HCT116 (cell line): Measurements from ENCODE around the gene DEFB112. TPM values are rescaled to one million over a fixed set of nuclear protein-coding genes. Genes with fewer than 3 reads are reported as not detected.

Experiments used
- ATAC-seq: fragments of 200-7000 bp; cut with Tn5 transposase; 2 replicates; pipeline ENCODE4 v1.9.1; 2020; ENCODE audit warnings: mild to moderate bottlenecking, moderate library complexity
- BruUV-seq: library from RNA; stranded (reverse); fragments of 400-500 nt; replicated peaks from 2 replicates; lab custom pipeline; 2021; lab: Mats Ljungman, UMichigan
- CTCF ChIA-PET: fragments of 300-600 bp; sonication (Branson Sonifier 250); formaldehyde crosslinking; loops from one replicate; lab custom pipeline; 2021; ENCODE audit warnings: antibody characterized with exemption; lab: Charles Lee
- POLR2A ChIA-PET: fragments of 300-600, 350-600 bp; sonication (Branson Sonifier 250); formaldehyde crosslinking; loops from one replicate; lab custom pipeline; 2021; ENCODE audit warnings: antibody characterized with exemption; lab: Charles Lee
- RAD21 ChIA-PET, 2 experiments: fragments of 300-600 bp; sonication (Branson Sonifier 250); formaldehyde crosslinking; loops; one replicate each; lab custom pipeline; 2023; ENCODE audit warnings: low total read pairs in 2 of 2; ENCODE audit not compliant: uncharacterized antibody in 2 of 2, unreplicated experiment in 2 of 2, low non-redundant PET in 1 of 2; lab: Charles Lee
- DNase-seq: peaks from one replicate; pipeline ENCODE4 v3.0.0-alpha.2; 2010; ENCODE audit warnings: low read depth, low spot score
- H2AFZ ChIP-seq: fragments of 200-600 bp; shearing (Covaris generic), sonication (generic); 2 replicates; pipeline ENCODE4 v1.6.1; 2017; ENCODE audit warnings: low read depth, mixed run types, mixed read lengths, antibody characterized with exemption, low read length; ENCODE audit not compliant: poor library complexity, severe bottlenecking
- H3K27ac ChIP-seq: 2 replicates; pipeline ENCODE4 v1.5.1; 2012; ENCODE audit warnings: low read depth, low read length
- H3K27me3 ChIP-seq: fragments of 200-600 bp; sonication (generic); 2 replicates; pipeline ENCODE4 v1.6.1; 2016; ENCODE audit warnings: mixed run types, low read length, mixed read lengths; ENCODE audit not compliant: insufficient read depth
- H3K36me3 ChIP-seq, 2 experiments: fragments of 200-500 bp in 1 of 2; fragments of 200-600 bp in 1 of 2; sonication (Bioruptor generic) in 1 of 2; sonication (generic) in 1 of 2; 2 replicates each; pipeline versions ENCODE4 v1.5.1 to v1.6.1; 2014 to 2016; ENCODE audit warnings: low read length in 2 of 2, inconsistent platforms in 1 of 2, mixed read lengths in 1 of 2, mixed run types in 1 of 2; ENCODE audit not compliant: insufficient read depth in 2 of 2, control insufficient read depth in 1 of 2
- H3K4me1 ChIP-seq, 2 experiments: fragments of 200-600 bp in 1 of 2; sonication (generic) in 1 of 2; 2 replicates each; pipeline versions ENCODE4 v1.5.1 to v1.6.1; 2012 to 2017; ENCODE audit warnings: low read length in 2 of 2, inconsistent platforms in 1 of 2, mild to moderate bottlenecking in 1 of 2, mixed read lengths in 1 of 2, mixed run types in 1 of 2, moderate library complexity in 1 of 2; ENCODE audit not compliant: insufficient read depth in 2 of 2, control insufficient read depth in 1 of 2
- H3K4me2 ChIP-seq: fragments of 200-600 bp; sonication (generic); 2 replicates; pipeline ENCODE4 v1.6.1; 2017; ENCODE audit warnings: mixed run types, low read length, mixed read lengths
- H3K4me3 ChIP-seq, 2 experiments: fragments of 200-600 bp in 1 of 2; sonication (generic) in 1 of 2; replicated peaks in 1 of 2; 2 replicates each; pipeline ENCODE4 v1.5.1; 2011 to 2016; ENCODE audit warnings: low read length in 2 of 2, control low read depth in 1 of 2, low read depth in 1 of 2, mild to moderate bottlenecking in 1 of 2, mixed read lengths in 1 of 2, mixed run types in 1 of 2
- H3K79me2 ChIP-seq: fragments of 200-600 bp; sonication (generic); 2 replicates; pipeline ENCODE4 v1.6.1; 2017; ENCODE audit warnings: mild to moderate bottlenecking, mixed run types, low read length, moderate library complexity, mixed read lengths; ENCODE audit not compliant: insufficient read depth
- H3K9ac ChIP-seq: fragments of 200-600 bp; sonication (generic); 2 replicates; pipeline ENCODE4 v1.6.1; 2016; ENCODE audit warnings: low read length, mixed read lengths
- H3K9me2 ChIP-seq: fragments of 200-600 bp; sonication (generic), shearing (Covaris generic); 2 replicates; pipeline ENCODE4 v1.6.1; 2017; ENCODE audit warnings: mixed run types, mild to moderate bottlenecking, moderate library complexity; ENCODE audit not compliant: insufficient read depth
- H3K9me3 ChIP-seq, 2 experiments: fragments of 200-500 bp in 1 of 2; fragments of 200-600 bp in 1 of 2; sonication (Bioruptor generic) in 1 of 2; sonication (generic) in 1 of 2; 2 replicates each; pipeline ENCODE4 v1.6.1; 2014 to 2017; ENCODE audit warnings: low read length in 2 of 2, mixed read lengths in 2 of 2, inconsistent platforms in 1 of 2, low read depth in 1 of 2, mild to moderate bottlenecking in 1 of 2, mixed run types in 1 of 2, moderate library complexity in 1 of 2; ENCODE audit not compliant: control insufficient read depth in 1 of 2, insufficient read depth in 1 of 2
- H4K20me1 ChIP-seq: fragments of 200-600 bp; sonication (generic), shearing (Covaris generic); 2 replicates; pipeline ENCODE4 v1.6.1; 2017; ENCODE audit warnings: mixed run types, mild to moderate bottlenecking, moderate library complexity; ENCODE audit not compliant: insufficient read depth
- CBX3 ChIP-seq: IDR thresholded peaks from 2 replicates; pipeline ENCODE4 v1.6.1; 2012; ENCODE audit warnings: low read depth
- EGR1 ChIP-seq: IDR thresholded peaks from 2 replicates; pipeline ENCODE4 v1.6.1; 2012; ENCODE audit warnings: low read depth
- ELF1 ChIP-seq: IDR thresholded peaks from 2 replicates; pipeline ENCODE4 v1.6.1; 2012; ENCODE audit warnings: low read depth, borderline replicate concordance
- EZH2 ChIP-seq: fragments of 200-600 bp; sonication (generic); IDR thresholded peaks from 2 replicates; pipeline ENCODE4 v1.6.1; 2017; ENCODE audit warnings: antibody characterized with exemption, mixed run types
- EZH2phosphoT487 ChIP-seq: fragments of 200-600 bp; IDR thresholded peaks from 2 replicates; pipeline ENCODE4 v1.6.1; 2018; ENCODE audit warnings: antibody characterized with exemption, borderline replicate concordance
- JUND ChIP-seq: IDR thresholded peaks from 2 replicates; pipeline ENCODE4 v1.6.1; 2012
- MAX ChIP-seq: IDR thresholded peaks from 2 replicates; pipeline ENCODE4 v1.6.1; 2012
- RAD21 ChIP-seq: IDR thresholded peaks from 2 replicates; pipeline ENCODE4 v1.6.1; 2012; ENCODE audit warnings: low read depth, mild to moderate bottlenecking
- REST ChIP-seq: IDR thresholded peaks from 2 replicates; pipeline ENCODE4 v1.6.1; 2012; ENCODE audit warnings: low read depth
- SIN3A ChIP-seq: IDR thresholded peaks from 2 replicates; pipeline ENCODE4 v1.6.1; 2012; ENCODE audit warnings: low read depth
- SP1 ChIP-seq: IDR thresholded peaks from 2 replicates; pipeline ENCODE4 v1.6.1; 2012; ENCODE audit warnings: low read depth
- SRF ChIP-seq: IDR thresholded peaks from 2 replicates; pipeline ENCODE4 v1.6.1; 2012; ENCODE audit warnings: low read depth
- TCF7L2 ChIP-seq: IDR thresholded peaks from 2 replicates; pipeline ENCODE4 v1.7.0; 2011; ENCODE audit warnings: borderline replicate concordance, inconsistent platforms; ENCODE audit not compliant: insufficient read depth, insufficient read length; ENCODE audit errors: extremely low read depth
- YY1 ChIP-seq: IDR thresholded peaks from 2 replicates; pipeline ENCODE4 v1.6.1; 2011; ENCODE audit warnings: low read length, low read depth, moderate library complexity, mild to moderate bottlenecking; ENCODE audit not compliant: insufficient replicate concordance; ENCODE audit errors: extremely low read depth
- ZFX ChIP-seq: fragments of 450-650 bp; IDR thresholded peaks from 2 replicates; pipeline ENCODE4 v1.6.1; 2017
- ZNF274 ChIP-seq: fragments of 200-500 bp; sonication (Bioruptor generic); IDR thresholded peaks from 2 replicates; pipeline ENCODE4 v1.6.1; 2014; ENCODE audit warnings: mild to moderate bottlenecking, low read depth, low read length, inconsistent platforms
- intact Hi-C: fragments of 100-400 bp; cut with micrococcal nuclease; formaldehyde crosslinking; loops from 2 replicates; pipeline ENCODE4 v1.10.0; 2022
- total RNA-seq: library from RNA; stranded (reverse); gene quantifications from one replicate; pipeline ENCODE4 v1.2.1, GENCODE V29; 2021; ENCODE audit not compliant: unreplicated experiment
- TF ChIP-seq, protein P1 (sequence below): IDR thresholded peaks from 2 replicates; pipeline ENCODE4 v1.6.1; 2011; ENCODE audit warnings: mild to moderate bottlenecking, low read length, moderate library complexity; ENCODE audit not compliant: insufficient replicate concordance; ENCODE audit errors: extremely low read depth
- TF ChIP-seq, protein P2 (sequence below), 3 experiments: fragments of 200-600 bp in 1 of 3; sonication (generic) in 1 of 3; IDR thresholded peaks in 2 of 3; conservative IDR thresholded peaks in 1 of 3; 2 replicates each; pipeline ENCODE4 v1.5.1; 2012 to 2017; ENCODE audit warnings: low read depth in 2 of 3, low read length in 2 of 3, antibody characterized with exemption in 1 of 3, borderline replicate concordance in 1 of 3, control low read depth in 1 of 3, mild to moderate bottlenecking in 1 of 3, mixed read lengths in 1 of 3, mixed run types in 1 of 3, moderate library complexity in 1 of 3; ENCODE audit not compliant: insufficient read depth in 1 of 3

The DEFB112 gene
- total RNA-seq, 1 experiment from 2014 or later = not detected

DNA sequence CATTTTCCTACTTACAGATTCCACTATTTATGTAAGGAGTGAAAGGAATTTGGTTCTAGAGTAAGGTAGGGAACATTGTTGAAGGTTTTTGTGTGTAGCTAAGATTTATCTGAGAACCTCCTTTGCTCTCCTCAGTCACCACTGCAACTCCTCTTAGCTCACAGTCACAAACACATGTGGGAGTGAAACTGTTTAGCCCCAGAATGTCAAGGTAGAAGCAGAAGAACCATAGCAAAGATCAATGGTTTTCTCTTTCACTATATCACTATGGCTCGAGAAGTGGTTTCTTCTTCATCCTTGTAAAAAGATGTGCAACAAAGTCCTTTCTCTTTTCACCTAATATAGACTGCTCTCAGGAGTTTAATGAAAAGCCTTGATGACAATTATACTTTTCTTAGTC is 6.5 kb upstream of the DEFB112 start (continued):
- TF ChIP-seq, protein P1, sequence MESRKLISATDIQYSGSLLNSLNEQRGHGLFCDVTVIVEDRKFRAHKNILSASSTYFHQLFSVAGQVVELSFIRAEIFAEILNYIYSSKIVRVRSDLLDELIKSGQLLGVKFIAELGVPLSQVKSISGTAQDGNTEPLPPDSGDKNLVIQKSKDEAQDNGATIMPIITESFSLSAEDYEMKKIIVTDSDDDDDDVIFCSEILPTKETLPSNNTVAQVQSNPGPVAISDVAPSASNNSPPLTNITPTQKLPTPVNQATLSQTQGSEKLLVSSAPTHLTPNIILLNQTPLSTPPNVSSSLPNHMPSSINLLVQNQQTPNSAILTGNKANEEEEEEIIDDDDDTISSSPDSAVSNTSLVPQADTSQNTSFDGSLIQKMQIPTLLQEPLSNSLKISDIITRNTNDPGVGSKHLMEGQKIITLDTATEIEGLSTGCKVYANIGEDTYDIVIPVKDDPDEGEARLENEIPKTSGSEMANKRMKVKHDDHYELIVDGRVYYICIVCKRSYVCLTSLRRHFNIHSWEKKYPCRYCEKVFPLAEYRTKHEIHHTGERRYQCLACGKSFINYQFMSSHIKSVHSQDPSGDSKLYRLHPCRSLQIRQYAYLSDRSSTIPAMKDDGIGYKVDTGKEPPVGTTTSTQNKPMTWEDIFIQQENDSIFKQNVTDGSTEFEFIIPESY = no peak
- TF ChIP-seq JUND (no peak), CBX3 (no peak), EZH2 (no peak), EZH2phosphoT487 (no peak), TCF7L2 (no peak)

DNA sequence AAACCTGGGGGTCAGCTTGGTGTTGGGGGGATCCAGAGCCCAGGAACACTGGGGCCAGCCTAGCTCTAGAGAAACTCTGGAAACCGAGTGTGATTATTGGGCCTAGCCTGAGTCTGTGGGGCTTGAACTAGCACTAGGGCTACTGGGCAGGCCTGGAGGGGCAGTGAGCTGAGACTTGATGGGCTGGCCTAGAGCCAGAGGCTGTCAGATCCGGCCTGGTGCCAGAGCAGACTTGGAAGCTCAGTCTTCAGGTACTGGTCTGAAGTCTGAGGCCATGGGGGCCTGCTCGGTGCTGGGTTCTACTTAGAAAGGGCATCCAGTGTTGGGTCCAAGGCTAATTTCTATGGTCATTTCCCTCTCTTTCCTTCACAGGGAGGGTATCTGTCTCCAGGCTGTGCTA is 2.7 kb downstream of the DEFB112 start:
- ChIA-PET RAD21 (no interaction called here), CTCF (no interaction called here), POLR2A (no interaction called here)
- no peak for ATAC-seq
- H3K36me3 ChIP-seq = no peaks in the 10 kb centered on the region
- H4K20me1 ChIP-seq = no peaks in the 10 kb centered on the region
- H2AFZ ChIP-seq = no peak overlapping the region
- H3K9me3 ChIP-seq = no peaks in the 10 kb centered on the region
- no peaks in the 10 kb centered on the region for H3K4me1 ChIP-seq
- H3K27ac ChIP-seq = no peak overlapping the region
- H3K27me3 ChIP-seq = no peaks in the 10 kb centered on the region
- intact Hi-C loops = no loop called here
- no peak overlapping the region for H3K9ac ChIP-seq
- no peak overlapping the region for H3K4me2 ChIP-seq
- no peaks in the 10 kb centered on the region for H3K79me2 ChIP-seq
- no peak overlapping the region for H3K4me3 ChIP-seq
- no TSS peak for BruUV-seq
- H3K9me2 ChIP-seq = no peaks in the 10 kb centered on the region
- no peak for DNase-seq
- no peak for TF ChIP-seq ZNF274
- no peak for TF ChIP-seq SRF
- no peak for TF ChIP-seq EGR1
- TF ChIP-seq RAD21 = no peak
- TF ChIP-seq SP1 = no peak
- TF ChIP-seq SIN3A = no peak
- no peak for TF ChIP-seq EZH2
- TF ChIP-seq REST = no peak
- TF ChIP-seq ZFX = no peak
- no peak for TF ChIP-seq JUND
- TF ChIP-seq, protein P2, sequence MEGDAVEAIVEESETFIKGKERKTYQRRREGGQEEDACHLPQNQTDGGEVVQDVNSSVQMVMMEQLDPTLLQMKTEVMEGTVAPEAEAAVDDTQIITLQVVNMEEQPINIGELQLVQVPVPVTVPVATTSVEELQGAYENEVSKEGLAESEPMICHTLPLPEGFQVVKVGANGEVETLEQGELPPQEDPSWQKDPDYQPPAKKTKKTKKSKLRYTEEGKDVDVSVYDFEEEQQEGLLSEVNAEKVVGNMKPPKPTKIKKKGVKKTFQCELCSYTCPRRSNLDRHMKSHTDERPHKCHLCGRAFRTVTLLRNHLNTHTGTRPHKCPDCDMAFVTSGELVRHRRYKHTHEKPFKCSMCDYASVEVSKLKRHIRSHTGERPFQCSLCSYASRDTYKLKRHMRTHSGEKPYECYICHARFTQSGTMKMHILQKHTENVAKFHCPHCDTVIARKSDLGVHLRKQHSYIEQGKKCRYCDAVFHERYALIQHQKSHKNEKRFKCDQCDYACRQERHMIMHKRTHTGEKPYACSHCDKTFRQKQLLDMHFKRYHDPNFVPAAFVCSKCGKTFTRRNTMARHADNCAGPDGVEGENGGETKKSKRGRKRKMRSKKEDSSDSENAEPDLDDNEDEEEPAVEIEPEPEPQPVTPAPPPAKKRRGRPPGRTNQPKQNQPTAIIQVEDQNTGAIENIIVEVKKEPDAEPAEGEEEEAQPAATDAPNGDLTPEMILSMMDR (IDR thresholded peaks at IDR 0.05 in 2 of 3, conservative IDR thresholded peaks at IDR 0.05 in 1 of 3; ENCODE audit: borderline replicate concordance in 1 of 3, insufficient read depth in 1 of 3, low read depth in 2 of 3, low read length in 2 of 3) = no peak
- no peak for TF ChIP-seq MAX
- no peak for TF ChIP-seq ELF1
- no peak for TF ChIP-seq EZH2phosphoT487
- TF ChIP-seq YY1 = no peak
